ENCODE data around the gene RYR2. TPM values are rescaled to one million over a fixed set of nuclear protein-coding genes. Genes with fewer than 3 reads are reported as not detected.

The RYR2 gene
- total and polyA plus RNA-seq, 3 donors from 2014 or later, result 5.4 to 9.5 (median 9.1) TPM

GRCh38 chr1:237730826-237731350, 688.9 kb downstream of the RYR2 start:
- Histone ChIP-seq H3K27ac (no peak overlapping the region), H3K4me3 (no peak overlapping the region), H3K36me3 (ENCODE audit: low read depth, missing control alignments) (no peaks in the 10 kb centered on the region), H3K27me3 (no peaks in the 10 kb centered on the region), H3K9me3 (no peaks in the 10 kb centered on the region), H3K4me1 (no peaks in the 10 kb centered on the region)
- intact Hi-C loops (cut with DNase I; ENCODE audit: low total_unique reads), result no loop called here
- TF ChIP-seq POLR2A (IDR thresholded peaks at IDR 0.05), result no peak
- TF ChIP-seq CTCF (IDR thresholded peaks at IDR 0.05), result no peak
- no peak for DNase-seq
- WGBS, 2 donors, result 95 to 100% methylated on average over 1 of the region's 1 CpG

- Histone ChIP-seq H3K9me3 (no peaks in the 10 kb centered on the region), H3K4me1 (no peaks in the 10 kb centered on the region), H3K4me3 (no peak overlapping the region), H3K27me3 (no peaks in the 10 kb centered on the region), H3K36me3 (ENCODE audit: low read depth, missing control alignments) (no peaks in the 10 kb centered on the region), H3K27ac (no peak overlapping the region)
- DNase-seq, result no peak
- no peak for TF ChIP-seq CTCF (IDR thresholded peaks at IDR 0.05)
- TF ChIP-seq POLR2A (IDR thresholded peaks at IDR 0.05), result no peak
- intact Hi-C loops (cut with DNase I; ENCODE audit: low total_unique reads), result no loop called here
- WGBS, 2 donors, result 90 to 92% methylated on average over 2 of the region's 2 CpGs
Observed at GRCh38 chr1:237732657-237733056, 690.7 kb downstream of the RYR2 start.

- H3K27ac ChIP-seq, result no peak overlapping the region
- intact Hi-C loops (cut with DNase I; ENCODE audit: low total_unique reads), result no loop called here
- H3K9me3 ChIP-seq, result no peaks in the 10 kb centered on the region
- peak in 1 of 3 experiments; percentile 12 for TF ChIP-seq CTCF (IDR thresholded peaks at IDR 0.05)
- TF ChIP-seq POLR2A (IDR thresholded peaks at IDR 0.05), result no peak
- no peak overlapping the region for H3K4me3 ChIP-seq
- 66 to 71% methylated on average over 8 of the region's 8 CpGs for WGBS, 2 donors
- H3K36me3 ChIP-seq (ENCODE audit: low read depth, missing control alignments), result no peaks in the 10 kb centered on the region
- H3K27me3 ChIP-seq, result no peaks in the 10 kb centered on the region
- H3K4me1 ChIP-seq, result no peaks in the 10 kb centered on the region
- DNase-seq, result peak; percentile 14
Observed at GRCh38 chr1:237736372-237737029, 694.5 kb downstream of the RYR2 start.

DNA sequence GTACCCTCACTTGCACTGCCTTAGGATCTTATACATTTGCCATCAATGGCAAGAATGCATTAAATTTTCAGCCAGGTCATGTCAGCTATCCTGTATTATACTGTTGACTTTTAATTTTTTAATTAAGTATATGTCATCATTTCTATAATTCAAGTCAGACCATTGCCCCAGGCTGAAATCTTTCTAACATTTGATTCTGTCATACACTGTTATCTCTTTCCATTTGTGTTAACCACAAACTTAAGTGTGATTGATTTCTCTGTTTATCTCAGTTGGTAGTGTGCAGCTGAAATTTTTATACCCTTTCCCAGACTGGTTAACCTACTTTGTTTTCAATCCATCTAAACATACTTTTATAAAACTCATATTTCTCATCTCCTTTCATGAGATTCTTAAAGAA, 695.5 kb downstream of the RYR2 start:
- Histone ChIP-seq H3K27me3 (no peaks in the 10 kb centered on the region), H3K36me3 (ENCODE audit: low read depth, missing control alignments) (no peaks in the 10 kb centered on the region), H3K27ac (no peak overlapping the region), H3K9me3 (no peaks in the 10 kb centered on the region), H3K4me3 (no peak overlapping the region), H3K4me1 (no peaks in the 10 kb centered on the region)
- intact Hi-C loops (cut with DNase I; ENCODE audit: low total_unique reads), result no loop called here
- TF ChIP-seq POLR2A (IDR thresholded peaks at IDR 0.05) (no peak), CTCF (IDR thresholded peaks at IDR 0.05) (no peak)
- DNase-seq, result no peak
